ENCODE data around the gene ZNF614.
A peak's percentile ranks its signal among the peaks of the same experiment; 100 is the strongest.
"Not testable (repeated sequence)": the region's sequence is repeated elsewhere in the genome, so short reads cannot be mapped to it uniquely, and the experiment has no call there.

ZNF614 gene

DNA sequence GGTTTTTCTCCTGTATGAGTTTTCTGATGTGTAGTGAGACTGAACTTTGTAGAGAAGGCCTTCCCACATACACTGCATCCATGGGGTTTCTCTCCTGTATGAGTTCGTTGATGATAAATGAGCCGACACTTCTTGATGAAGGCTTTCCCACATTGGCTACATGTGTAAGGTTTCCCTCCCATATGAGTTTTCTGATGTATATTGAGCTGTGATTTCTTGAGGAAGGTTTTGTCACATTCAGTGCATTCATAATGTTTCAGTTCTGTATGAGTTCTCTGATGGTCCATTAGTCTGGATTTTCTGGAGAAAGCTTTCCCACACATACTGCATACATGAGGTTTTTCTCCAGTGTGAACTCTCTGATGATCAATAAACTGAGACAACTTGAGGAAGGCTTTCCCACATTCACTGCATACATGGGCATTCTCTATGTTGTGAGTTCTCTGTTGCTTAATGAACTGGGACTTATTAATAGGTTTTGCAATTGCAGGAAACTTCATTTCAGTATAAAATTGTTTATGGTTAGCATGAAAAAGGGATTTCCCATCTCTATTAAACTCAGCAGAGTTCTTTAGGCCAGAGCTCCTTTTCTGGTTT lies 34.0 kb downstream of the ZNF614 start:
- Mint-ChIP-seq H3K27me3 (ENCODE audit: low read depth) (no peaks in the 10 kb centered on the region), H3K9me3 (peaks cover 82% of the 10 kb centered on the region), H3K4me1 (no peaks in the 10 kb centered on the region), H3K27ac (no peak overlapping the region), H3K36me3 (ENCODE audit: low read depth) (peaks cover 96% of the 10 kb centered on the region), H3K4me3 (no peak overlapping the region)
- TF ChIP-seq, protein P1, sequence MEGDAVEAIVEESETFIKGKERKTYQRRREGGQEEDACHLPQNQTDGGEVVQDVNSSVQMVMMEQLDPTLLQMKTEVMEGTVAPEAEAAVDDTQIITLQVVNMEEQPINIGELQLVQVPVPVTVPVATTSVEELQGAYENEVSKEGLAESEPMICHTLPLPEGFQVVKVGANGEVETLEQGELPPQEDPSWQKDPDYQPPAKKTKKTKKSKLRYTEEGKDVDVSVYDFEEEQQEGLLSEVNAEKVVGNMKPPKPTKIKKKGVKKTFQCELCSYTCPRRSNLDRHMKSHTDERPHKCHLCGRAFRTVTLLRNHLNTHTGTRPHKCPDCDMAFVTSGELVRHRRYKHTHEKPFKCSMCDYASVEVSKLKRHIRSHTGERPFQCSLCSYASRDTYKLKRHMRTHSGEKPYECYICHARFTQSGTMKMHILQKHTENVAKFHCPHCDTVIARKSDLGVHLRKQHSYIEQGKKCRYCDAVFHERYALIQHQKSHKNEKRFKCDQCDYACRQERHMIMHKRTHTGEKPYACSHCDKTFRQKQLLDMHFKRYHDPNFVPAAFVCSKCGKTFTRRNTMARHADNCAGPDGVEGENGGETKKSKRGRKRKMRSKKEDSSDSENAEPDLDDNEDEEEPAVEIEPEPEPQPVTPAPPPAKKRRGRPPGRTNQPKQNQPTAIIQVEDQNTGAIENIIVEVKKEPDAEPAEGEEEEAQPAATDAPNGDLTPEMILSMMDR (IDR thresholded peaks at IDR 0.05; ENCODE audit: unreplicated experiment in 3 of 3): no peak

DNA sequence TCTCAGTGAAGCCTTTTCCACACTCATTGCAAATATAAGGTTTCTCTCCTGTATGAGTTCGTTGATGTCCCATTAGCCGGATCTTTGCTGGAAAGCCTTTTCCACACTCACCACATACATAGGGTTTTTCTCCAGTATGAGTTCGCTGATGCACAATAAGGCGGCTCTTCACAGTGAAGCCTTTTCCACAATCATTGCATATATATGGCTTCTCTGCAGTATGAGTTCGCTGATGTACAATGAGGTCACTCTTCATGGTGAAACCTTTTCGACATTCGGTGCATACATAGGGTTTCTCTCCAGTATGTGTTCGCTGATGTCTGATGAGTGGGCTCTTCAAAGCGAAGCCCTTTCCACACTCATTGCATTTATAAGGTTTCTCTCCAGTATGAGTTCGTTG lies 34.8 kb downstream of the ZNF614 start:
- no peak overlapping the region for H3K27ac Mint-ChIP-seq
- no peaks in the 10 kb centered on the region for H3K4me1 Mint-ChIP-seq
- peaks cover 85% of the 10 kb centered on the region for H3K9me3 Mint-ChIP-seq
- H3K27me3 Mint-ChIP-seq (ENCODE audit: low read depth): no peaks in the 10 kb centered on the region
- TF ChIP-seq, protein P1 (IDR thresholded peaks at IDR 0.05; ENCODE audit: unreplicated experiment in 3 of 3): no peak
- no peak overlapping the region for H3K4me3 Mint-ChIP-seq
- peaks cover 95% of the 10 kb centered on the region for H3K36me3 Mint-ChIP-seq (ENCODE audit: low read depth)

DNA sequence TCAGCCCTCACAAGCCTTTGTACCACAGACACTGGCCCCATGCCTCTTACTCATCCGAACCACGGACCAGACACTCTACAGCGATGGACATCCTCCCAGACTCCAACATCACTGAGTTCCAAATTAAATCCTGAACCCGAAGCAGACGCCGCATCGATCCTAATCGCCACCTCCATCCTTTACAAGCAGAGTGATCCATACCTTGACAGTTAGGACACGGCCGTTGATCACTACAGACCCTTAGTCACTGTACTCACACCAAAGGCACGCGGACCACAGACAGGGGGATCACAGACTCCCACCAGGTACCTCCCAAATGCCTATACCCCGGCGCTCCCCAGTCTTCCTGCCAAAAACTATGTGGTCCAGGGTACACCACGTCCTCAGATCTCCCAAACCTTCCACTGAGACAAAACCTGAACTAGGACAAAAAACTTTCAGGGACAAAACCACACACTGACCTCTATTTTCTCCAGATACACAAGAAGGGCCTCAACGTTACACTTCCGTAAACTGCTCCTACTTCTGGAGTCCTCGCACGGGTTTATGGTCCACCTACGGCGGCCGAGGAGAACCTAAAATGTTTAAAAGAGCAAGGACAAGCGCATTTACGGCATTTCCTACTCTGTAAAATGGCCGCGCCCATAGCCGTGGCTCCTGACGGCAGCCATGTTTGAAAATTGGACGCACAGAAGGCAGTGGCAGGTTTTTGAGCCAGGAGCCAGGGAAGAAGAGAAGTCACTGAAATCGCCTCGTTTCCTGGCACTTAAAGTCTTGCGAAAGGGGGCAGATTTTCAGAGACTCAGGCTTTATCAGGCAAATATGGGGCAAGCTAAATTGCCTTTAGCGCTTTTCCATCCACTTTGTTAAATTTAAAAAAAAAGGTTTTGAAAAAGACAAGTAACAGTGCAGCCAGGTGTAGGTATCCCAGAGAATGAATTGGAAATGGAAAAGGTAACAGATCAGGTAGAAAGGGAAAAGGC lies 41.6 kb downstream of the ZNF614 start, which contains the start of gene ZNF350:
TSS of gene ZNF350 (minus strand) at position 532 of the 983 bp plus-strand sequence. CDS start 12,480 bp downstream, outside the sequence.
- Mint-ChIP-seq H3K36me3 (ENCODE audit: low read depth) (peaks cover 74% of the 10 kb centered on the region), H3K4me1 (peaks cover 7% of the 10 kb centered on the region), H3K4me3 (peak within 1 kb of the TSS; percentile 95 to 96 (median 95)), H3K9me3 (peaks cover 65% of the 10 kb centered on the region), H3K27me3 (ENCODE audit: low read depth) (no peaks in the 10 kb centered on the region), H3K27ac (peak within 1 kb of the TSS; percentile 48 to 88 (median 84))
- TF ChIP-seq, protein P1 (IDR thresholded peaks at IDR 0.05; ENCODE audit: unreplicated experiment in 3 of 3): no peak

DNA sequence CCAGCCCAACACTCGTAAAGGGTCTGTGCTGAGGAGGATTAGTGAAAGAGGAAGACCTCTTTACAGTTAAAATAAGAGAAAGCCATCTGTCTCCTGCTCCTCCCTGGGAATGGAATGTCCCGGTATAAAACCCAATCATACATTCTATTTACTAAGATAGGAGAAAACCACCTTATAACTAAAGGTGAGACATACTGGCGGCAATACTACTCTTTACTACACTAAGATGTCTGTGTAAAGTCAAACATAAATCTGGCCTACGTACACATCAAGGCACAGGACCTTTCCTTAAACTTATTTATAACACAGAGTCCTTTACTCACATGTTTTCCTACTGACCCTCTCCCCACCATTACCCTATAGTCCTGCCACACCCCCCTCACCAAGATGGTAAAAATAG lies 44.8 kb downstream of the ZNF614 start:
- Mint-ChIP-seq H3K4me1 (peaks cover 7% of the 10 kb centered on the region), H3K36me3 (ENCODE audit: low read depth) (peaks cover 79% of the 10 kb centered on the region), H3K9me3 (peaks cover 73% of the 10 kb centered on the region), H3K27ac (no peak overlapping the region), H3K4me3 (peak overlapping the region in 2 of 3 experiments; percentile 37 to 50), H3K27me3 (ENCODE audit: low read depth) (peaks cover 4% of the 10 kb centered on the region)
- TF ChIP-seq, protein P1 (IDR thresholded peaks at IDR 0.05; ENCODE audit: unreplicated experiment in 3 of 3): no peak

DNA sequence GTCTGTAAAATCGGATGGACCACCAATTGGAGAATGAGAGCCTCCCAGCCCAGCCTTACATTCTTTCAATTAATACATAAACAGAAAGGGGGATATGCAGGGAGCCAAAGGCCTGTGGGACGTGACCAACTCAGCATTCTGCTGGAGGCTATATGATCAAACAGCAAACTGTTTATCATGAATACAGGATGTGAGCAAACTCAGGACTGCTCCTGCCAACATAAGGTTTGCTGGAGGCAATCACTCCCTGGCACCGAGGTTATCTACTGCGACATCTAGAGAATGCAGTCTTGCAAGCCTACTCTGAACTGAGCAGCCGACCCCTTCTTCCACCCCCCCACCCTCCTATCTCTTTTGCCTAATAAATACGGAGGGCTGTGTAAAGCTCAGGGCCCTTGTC lies 47.3 kb downstream of the ZNF614 start:
- Mint-ChIP-seq H3K9me3 (peaks cover 80% of the 10 kb centered on the region), H3K36me3 (ENCODE audit: low read depth) (peaks cover 84% of the 10 kb centered on the region)
- not testable (repeated sequence) for H3K27ac Mint-ChIP-seq; H3K4me1 Mint-ChIP-seq; H3K4me3 Mint-ChIP-seq; H3K27me3 Mint-ChIP-seq (ENCODE audit: low read depth)

DNA sequence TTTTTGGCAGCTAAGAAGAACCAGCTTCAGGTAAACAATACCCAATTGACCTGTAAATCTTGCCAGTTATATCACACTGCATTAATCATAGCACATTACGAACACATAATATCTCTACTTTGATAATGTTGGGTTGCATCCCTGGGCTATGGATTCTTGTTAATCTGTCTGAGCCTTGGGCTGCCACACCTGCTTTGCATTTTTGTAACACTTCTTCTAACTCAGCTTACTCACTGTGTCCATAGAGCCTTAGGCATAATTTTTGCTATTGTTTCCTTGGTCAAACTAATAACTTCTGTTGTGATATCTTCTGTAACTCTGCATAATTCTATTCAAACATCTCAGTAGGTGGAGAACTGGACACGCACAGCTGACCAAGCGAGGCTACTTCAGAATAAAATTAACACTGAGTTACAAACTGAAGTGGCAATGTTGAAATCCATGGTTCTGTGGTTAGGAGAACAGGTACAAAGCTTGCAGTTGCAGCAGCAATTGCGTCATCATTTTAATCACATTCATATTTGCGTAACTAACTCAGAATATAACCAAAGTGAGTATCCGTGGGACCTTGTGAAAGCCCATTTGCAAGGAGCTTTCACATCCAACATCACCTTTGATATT lies 48.0 kb downstream of the ZNF614 start:
- peaks cover 4% of the 10 kb centered on the region for H3K27me3 Mint-ChIP-seq (ENCODE audit: low read depth)
- TF ChIP-seq, protein P1 (IDR thresholded peaks at IDR 0.05; ENCODE audit: unreplicated experiment in 3 of 3): no peak
- H3K9me3 Mint-ChIP-seq: peaks cover 78% of the 10 kb centered on the region
- no peaks in the 10 kb centered on the region for H3K4me1 Mint-ChIP-seq
- H3K4me3 Mint-ChIP-seq: no peak overlapping the region
- peaks cover 90% of the 10 kb centered on the region for H3K36me3 Mint-ChIP-seq (ENCODE audit: low read depth)
- no peak overlapping the region for H3K27ac Mint-ChIP-seq
